GM21723 (cell line): Measurements from ENCODE around the gene LRRC15.

Experiments used
- ATAC-seq: cut with Tn5 transposase; IDR thresholded peaks from one replicate; pipeline ENCODE4 v1.9.1; 2021; ENCODE audit warnings: mild to moderate bottlenecking, moderate library complexity; ENCODE audit not compliant: unreplicated experiment

Gene LRRC15

GRCh38 chr3:194364652-194365434, 4.7 kb downstream of the LRRC15 start:
- ATAC-seq = no peak

- ATAC-seq = no peak
Observed at GRCh38 chr3:194364314-194364651, 5.3 kb downstream of the LRRC15 start.

DNA sequence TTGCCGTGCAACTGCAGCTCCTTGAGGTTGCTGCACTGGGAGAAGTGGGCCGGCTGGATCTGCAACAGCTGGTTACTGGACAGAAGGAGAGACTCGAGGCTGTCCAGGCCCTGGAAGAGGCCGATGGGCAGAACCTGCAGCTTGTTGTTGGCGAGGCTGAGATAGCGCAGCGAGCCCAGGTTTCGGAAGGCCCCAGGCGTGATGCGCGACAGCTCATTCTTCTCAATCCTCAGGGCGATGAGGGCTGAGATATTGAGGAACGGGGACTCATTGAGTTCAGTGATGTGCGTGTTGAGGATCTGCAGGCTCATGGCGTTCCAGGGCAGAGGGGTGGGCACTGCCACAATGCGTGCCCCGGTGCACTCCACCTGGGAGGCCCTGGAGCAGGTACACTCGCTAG, 9.0 kb downstream of the LRRC15 start:
- no peak for ATAC-seq

- ATAC-seq = no peak
Observed at GRCh38 chr3:194357681-194358080, 11.9 kb downstream of the LRRC15 start.

- ATAC-seq = no peak
Observed at GRCh38 chr3:194355379-194355778, 14.2 kb downstream of the LRRC15 start.

GRCh38 chr3:194354315-194354714, 15.2 kb downstream of the LRRC15 start:
- no peak for ATAC-seq

- no peak for ATAC-seq
Observed at GRCh38 chr3:194352667-194353246, 16.8 kb downstream of the LRRC15 start.

GRCh38 chr3:194351952-194352536, 17.5 kb downstream of the LRRC15 start:
- ATAC-seq = no peak

DNA sequence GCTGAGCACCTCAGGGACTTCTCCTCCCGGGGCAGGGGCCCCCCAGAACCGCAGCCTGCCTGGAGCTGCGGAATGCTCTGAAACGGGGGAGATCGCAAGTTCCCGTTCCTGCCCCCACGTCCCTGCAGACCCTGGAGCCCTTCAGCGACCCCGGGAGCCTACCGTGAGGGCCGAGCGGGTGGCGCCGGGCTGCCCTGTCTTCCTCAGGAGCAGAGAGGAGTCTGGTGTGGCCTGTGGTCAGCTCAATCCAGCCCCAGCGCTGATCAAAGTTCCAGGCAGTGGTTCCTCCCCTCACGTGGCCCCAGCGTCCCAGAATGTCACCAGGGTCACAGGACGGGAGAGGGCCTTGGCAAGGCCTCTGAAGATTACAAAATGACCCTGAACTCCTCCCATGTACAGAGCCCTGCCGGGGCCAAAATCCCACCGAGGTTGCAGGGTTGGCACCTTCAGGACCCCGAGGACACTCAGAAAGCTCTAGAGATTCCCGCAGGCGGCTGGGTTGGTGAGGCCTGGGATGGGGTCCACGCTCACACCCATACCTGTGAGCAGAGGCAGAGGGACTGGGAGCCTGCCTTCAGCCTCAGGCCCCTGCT, 18.4 kb downstream of the LRRC15 start, which contains the start of gene CPN2:
Gene CPN2 (minus strand): TSS at position 249 of the 593 bp plus-strand sequence. CDS start 8,626 bp downstream, outside the sequence.
- no peak for ATAC-seq

DNA sequence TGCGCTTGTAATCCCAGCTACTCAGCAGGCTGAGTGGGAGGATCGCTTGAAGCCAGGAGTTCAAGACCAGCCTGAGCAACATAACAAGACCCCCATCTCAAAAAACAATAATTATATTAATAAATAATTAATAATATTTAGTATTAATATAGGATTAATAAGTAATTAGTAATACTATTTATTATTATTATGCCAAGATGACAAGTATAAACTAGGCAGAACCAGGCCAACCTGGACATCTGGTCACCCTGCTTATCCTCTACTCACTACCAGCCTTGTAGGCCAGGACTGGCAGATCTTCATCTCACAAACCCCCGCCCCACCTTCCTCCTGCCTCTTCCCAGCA, 18.8 kb downstream of the LRRC15 start:
- no peak for ATAC-seq

DNA sequence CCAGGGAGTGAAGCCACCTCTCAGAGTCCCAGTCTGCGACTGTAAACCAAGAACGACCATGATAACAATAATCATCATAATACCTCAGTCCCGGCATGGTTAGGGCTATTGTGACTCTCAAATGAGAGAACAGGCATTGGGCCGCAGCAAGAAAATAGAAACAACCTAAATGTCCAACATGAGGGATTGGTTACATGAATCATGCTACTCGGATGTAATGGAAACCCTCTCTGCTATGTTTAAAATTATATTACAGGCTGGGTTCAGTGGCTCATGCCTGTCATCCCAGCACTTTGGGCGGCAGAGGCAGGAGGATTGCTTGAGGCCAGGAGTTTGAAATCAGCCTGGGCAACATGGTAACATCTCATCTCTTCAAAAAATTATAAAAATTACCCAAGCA, 21.2 kb downstream of the LRRC15 start:
- no peak for ATAC-seq

DNA sequence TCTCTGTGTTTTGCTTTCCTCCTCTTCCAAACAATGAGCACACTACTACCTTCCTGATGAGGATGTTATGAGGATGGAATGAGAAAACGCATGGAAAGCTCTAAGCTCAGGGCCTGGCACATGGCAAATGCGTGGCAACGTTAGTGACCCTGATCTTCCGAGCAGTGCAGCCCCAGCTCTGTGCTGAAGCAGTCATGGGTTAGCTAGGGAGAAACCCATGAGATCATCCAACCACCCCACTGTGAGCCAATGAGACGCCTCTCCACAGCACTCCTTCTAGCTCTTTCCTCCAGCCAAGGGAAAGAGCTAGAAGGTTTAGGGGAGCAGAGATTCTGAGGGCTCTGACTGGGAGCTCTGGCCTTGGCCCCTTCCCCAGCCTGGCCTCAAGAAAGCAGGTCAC, 22.9 kb downstream of the LRRC15 start:
- ATAC-seq = no peak

DNA sequence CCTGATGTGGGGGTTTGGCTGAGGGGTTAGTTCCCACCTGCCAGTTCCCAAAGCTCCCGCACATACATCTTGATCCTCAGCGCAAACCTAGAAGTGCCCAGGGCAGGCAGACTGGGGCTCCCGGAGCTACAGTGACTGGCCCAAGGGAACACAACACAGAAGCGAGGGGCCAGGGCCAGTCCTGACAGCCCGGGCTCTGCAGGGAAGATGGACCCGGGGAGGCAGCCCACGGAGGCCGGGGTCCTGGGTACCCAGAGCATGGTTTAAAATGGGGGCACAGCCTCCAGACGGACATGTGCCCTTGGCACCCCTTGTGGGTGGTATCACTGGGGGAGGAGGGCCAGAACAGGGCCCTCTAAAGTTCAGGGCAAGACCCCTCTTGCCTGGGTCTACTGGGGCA, 23.5 kb downstream of the LRRC15 start:
- ATAC-seq = no peak

DNA sequence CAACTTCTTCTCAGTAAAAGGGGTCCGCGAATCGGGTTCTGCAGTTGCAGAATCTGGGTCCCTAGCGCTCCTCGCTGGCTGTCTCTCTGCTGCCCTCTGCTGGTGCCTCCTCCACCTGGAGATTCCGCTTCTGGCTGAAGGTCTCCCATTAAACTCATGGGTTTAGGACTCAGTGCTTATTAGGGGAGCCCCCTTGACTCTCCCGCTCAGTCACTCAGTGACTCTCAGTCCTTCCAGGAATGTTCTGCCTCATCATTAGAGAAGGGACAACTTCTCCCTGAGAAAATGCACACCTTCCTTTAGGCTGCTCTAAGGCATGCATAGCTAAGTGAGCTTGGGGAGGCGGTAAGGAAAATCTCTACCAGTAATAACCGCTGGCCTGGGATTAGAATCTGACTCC, 25.5 kb downstream of the LRRC15 start:
- no peak for ATAC-seq

GRCh38 chr3:194343561-194343893, 26.0 kb downstream of the LRRC15 start:
- no peak for ATAC-seq

- ATAC-seq = no peak
Observed at GRCh38 chr3:194342861-194343560, 26.5 kb downstream of the LRRC15 start.

DNA sequence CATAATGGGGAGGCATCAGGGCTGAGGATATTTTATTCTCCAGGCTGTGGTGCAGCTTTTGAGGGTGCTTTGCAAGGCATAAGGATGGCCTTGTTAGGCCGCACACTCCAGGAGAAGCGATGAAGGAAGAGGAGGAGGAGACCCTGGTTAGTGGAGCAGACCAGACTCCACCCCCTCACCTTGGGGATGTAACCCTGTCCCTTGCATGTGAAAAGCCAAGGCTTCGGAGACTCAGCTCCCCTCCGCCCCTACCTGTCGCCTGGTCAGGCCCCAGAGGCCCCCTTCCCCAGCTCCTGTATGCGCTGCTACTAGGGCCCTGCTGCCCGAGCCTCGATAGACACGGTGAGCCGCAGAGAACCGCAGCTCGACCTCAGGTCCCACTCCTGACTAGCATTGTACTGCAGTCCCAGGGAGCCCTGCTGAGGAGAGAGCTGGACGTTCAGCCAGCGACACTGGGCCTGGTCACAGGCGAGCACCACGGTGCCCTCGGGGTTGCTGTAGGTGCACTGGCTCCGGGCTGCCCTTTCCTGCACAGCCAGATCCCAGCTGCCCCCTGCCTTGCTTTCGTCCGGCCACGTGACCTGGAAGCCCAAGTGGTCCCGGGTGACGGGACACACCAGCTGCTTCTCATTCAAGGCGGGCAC, 28.7 kb downstream of the LRRC15 start:
- ATAC-seq = no peak

- no peak for ATAC-seq
Observed at GRCh38 chr3:194339840-194340239, 29.7 kb downstream of the LRRC15 start.

DNA sequence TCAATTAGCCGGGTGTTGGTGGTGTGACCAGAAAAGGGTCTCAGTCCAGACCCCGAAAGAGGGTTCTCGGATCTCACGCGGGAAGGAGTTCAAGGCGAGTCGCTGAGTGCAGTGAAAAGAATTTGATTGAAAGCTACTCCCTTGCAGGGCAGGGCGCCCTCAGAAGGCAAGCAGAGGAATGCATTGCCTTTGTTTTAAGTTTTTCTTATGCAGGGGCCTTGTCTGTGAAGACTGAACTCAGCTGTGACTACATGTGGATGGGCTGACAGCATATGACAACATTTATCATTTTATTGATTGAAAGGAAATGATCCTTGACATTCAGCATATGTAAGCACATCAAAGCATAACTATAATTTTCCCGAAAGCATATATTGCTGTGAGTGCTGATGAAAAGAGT, 30.2 kb downstream of the LRRC15 start:
- no peak for ATAC-seq

DNA sequence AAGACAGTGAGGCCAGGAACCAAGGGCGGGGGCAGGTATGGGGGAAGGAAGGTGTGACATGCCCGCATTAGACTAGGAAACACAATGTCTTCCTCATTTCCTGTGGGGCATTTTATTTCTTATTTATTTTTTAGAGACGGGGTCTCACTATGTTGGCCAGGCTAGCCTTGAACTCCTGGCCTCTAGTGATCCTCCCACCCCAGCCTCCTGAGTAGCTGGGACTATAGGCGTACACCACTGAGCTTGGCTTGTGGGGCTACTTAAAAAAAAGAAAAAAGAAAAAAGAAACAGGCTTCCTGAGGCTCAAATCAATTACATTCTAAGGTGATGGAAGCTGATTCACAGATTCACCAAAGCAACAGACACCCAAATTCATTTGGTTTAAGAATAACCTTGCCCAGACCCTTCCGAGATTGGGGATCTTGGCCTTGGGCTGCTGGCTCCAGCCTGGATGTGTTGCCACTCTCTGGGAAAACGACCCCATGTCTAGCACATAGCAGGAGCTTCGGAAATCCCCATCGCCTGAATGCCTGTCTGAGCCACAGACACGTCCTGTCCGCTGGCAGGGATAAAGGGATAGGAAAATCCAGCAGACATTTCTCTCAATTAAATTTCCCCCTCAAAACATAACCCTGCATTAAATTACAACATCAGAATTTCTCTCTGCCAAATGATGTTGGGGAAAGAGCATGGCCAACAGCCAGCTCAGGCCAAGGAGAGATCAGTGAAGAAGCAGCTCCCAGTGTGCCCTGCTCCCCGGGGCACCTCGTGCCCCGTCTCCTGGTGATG, 31.4 kb downstream of the LRRC15 start:
- no peak for ATAC-seq
